Activated CD8-positive, alpha-beta memory T cell treated with anti-CD3 and anti-CD28 coated beads, Interleukin-2, amount 50 U/mL, for 4 hours (primary cell): Measurements from ENCODE around the gene AK8.
A peak's percentile ranks its signal among the peaks of the same experiment; 100 is the strongest.

Source experiments
- DNase-seq: peaks from one replicate; pipeline ENCODE4 v3.0.0-alpha.2; 2020

Gene AK8

DNA sequence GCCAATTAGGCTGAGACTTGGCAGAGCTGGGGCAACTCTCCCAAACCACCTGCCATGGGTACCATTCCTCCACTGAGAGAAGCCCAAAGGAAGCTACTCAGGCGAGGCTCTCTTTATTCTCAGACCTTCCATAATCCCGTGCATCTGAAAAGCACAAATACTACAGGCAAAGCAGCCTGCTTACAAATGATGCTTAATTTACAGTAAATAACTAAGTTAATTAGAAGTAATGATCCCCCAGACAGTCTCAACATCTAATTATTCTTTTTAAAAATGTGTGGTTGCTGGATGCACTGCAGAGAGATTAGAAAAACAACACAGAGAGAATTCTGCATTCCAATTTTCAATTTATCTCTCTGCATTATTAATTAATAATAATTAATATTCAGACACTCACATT lies 53.1 kb downstream of the AK8 start:
- DNase-seq: no peak

DNA sequence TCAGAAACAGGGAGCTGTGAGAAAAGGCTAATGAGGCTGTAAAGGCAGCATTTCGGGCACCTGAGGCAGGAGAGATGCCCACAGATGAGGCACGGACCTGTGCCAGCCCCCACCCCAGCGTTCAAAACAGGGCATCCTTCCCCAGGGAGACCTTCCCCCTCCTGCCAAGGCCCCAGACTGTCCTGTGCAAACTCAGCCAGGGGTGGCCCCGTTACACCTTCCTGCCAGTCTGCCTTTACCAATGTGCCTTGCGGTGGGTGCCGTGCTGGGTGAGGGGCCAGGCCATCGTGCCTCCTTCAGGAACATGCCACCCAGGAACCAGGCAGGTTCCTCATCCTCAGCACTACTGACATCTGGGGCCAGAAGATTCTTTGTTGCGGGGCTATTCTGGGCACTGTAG lies 53.9 kb downstream of the AK8 start:
- DNase-seq: no peak

DNA sequence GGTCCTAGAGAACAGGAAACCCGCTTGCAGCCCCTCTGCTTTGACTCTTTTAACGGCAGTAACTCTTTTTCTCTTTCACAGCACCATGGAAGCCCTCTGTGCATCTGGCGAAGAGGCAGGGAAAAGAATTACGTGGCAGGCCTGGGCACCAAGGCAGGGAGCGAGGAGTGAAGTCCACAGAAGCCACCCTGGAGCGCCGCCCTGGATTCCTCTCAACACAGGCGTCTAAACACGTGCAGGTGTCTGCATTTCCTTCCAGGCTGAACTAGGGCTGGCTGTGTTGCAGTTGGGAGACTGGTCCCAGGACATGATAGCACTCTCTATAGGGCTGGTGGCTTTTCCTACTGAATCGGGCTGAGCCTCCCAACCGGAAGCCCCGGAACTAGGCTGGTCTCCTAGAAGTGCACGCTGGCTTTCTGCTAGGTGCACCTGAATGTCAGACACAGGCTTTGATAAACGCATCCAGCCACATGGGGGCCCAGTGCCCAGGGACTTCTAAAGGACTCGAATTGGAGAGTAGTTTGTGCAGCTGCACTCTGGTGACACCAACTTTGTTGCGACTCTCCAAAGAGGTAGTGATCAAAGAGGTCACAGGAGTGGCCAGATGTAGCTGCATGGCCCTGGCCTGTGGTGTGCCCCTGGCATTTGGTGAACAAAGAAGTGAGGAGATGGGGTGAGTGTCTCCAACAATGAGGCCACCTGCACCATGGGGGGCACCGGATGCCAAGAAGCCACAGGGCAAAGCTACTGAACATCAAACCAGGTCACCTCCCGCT lies 54.5 kb downstream of the AK8 start:
- no peak for DNase-seq

DNA sequence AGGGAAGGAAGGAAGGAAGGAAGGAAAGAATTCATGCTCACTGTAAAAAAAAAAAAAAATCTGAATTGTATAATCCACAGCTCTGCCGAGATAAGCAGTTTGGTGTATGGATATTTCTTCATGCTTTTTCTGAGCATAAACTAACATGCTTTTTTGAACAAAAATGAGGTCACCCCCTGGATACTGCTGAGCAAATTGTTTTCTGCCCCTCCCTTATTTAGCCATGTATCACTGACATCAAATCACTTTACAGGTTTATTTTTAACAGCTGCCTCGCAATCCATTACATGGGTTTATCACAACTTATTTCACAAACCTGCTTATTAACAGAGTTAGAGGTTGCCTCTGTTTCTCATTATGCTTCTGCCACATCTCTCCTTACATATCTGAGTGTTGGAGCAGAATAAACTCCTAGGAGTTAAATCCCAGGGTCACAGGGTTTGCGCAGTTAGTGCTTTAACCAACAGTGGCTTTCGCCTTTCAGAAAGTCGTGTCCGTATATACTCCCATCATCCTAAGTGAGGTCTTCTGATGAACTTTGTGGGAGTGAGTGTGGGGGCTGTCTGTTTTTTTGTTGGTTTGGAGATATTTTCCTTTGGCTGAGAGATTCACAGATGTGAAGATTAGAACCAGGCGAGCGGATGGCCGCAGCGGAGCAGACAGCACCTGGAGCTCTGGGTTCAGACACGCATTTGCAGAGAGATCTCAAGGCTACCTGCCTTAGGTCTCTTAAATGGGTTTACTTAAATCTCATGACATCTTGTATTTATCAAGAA lies 57.7 kb downstream of the AK8 start:
- DNase-seq: no peak

DNA sequence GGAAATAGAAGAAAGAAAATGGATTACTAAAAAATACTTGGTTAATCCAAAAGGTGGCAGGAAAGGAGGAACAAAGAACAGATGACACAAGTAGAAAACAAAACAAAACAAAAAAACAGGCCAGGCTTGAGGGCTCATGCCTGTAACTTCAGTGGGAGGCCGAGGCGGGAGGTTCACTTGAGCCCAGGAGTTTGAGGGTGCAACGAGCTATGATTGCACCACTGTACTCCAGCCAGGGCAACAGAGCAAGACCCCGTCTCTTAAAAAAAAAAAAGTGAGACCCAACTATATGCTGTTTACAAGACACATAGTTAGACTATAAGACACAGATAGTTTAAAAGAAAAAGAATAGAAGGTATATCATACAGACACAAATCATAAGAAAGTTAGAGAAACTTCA lies 59.5 kb downstream of the AK8 start:
- no peak for DNase-seq

DNA sequence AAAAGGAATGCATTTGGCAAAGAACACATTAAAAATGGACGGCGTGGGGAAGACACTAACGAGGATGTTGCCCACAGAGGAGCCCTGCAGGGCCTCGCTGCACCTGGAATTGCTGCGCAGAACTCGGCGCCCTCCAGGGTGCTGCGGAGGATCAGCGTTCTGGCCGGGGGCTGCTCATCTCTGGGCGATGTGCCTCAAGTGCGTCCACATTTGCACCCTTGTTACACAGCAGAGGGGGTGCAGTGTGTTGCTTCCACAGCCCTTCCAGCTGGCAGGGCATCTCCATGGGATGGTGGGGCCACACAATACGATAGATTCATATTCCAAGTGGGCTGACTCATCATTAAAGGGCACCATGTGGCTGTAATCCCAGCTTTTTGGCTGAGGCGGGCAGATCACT lies 63.1 kb downstream of the AK8 start:
- DNase-seq: no peak

DNA sequence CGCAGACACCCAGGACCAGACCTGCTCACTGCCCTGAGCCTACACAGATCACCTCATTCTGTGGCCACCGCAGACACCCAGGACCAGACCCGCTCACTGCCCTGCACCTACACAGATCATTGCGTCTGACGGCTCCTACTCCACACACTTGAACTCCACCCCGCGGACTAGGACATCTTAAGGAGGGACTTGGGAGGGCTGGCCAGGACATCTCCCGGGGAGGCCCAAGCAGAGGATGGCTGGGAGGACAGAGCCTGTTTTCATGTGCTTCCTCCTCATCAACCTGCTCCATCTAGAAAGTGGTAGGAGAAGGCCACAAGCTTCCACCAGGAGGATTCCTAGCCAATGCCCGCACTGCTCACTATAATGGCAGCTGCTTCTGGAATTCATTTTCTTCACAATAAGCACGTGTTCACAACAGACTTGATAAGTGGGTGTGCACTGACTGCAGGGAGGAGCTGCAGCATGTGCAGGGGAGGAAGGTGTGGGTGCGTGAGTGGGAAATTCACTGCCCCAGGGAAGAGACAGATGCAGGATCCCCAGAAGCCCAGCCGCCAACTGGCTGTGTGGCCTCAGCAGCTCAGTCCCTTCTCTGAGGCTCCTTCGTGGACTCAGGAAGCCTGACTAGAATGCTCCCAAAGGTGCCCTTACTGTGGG lies 64.8 kb downstream of the AK8 start:
- DNase-seq: no peak

DNA sequence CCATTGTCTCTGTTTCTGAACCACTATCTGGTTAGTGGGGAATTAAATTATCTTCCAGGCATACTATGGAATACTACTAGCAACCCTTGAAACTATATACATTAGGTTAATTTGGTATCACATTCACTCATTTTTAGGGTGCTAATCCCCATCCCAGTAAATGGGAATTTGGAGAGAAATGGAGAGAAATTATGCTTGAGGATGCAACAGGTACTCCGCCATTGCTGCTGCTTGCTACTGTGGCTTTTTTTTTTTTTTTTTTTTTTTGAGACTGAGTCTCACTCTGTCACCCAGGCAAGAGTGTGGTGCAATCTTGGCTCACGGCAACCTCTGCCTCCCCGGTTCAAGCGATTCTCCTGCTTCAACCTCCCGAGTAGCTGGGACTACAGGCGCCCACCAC lies 66.1 kb downstream of the AK8 start:
- DNase-seq: no peak

DNA sequence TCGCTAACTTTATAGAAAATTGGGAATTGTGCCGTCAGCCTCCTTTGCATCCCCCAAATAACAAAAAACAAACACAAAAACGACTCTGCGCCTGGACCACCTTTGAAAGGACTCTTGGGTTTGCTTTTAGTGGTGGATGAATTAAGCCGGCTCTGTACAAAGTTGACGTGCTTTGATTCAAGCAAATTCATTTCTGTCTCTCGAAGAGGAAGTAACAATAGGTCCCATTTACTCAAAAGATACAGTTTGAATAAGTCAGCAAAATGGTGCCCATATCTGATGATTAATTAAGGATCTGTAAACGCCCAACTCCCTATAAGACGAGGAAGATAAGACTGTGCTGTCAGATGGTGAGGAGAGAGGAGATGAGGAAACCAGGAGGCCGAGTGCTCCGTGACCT lies 67.8 kb downstream of the AK8 start:
- no peak for DNase-seq

DNA sequence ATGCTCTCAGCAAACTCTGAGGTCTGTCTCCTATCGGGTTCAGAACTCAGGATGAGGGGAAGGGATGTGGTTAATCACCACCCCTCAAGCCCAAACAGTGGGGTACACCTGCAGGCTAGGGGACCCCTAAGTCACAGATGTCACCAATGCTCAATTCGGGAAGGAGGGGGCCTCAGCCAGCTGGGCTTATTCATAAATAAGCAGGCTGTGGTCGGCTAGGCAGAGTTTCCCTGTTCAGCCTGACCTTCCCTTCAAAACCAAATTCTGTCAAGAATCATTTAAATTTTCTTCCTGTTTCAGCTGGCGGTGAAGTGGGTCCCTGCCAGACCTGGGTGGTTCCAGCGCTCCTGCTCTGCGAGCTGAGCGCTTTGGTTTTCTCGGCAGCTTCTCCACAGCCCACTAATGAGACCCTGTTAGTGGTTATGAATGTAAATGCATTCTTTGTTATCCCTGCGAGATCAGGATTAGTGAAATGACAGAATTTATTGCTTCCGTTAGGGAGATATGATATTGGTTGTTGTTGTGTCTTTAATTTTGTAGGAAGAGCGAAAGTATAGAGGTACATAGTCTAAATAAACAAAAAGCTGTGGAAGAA lies 68.3 kb downstream of the AK8 start:
- DNase-seq: no peak

DNA sequence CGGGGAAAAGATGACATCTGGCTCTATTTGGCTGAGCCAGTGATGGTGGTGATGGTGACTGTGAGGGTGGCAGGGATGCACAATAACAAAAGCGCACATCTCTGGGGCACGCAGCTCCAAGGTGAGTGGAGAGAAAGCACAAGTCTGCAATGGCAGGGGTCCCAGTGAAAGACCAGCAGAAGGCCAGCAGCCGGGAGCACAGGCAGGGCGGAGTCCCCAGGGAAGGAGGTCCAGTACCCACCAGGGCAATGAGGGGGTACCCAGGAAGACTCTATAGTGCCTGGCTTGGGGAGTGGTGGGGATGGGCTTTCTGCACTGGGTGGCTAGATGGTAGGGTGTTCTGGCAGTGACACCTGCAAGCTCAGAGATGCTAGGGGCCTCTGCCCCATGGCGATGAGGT lies 69.4 kb downstream of the AK8 start:
- DNase-seq: no peak

DNA sequence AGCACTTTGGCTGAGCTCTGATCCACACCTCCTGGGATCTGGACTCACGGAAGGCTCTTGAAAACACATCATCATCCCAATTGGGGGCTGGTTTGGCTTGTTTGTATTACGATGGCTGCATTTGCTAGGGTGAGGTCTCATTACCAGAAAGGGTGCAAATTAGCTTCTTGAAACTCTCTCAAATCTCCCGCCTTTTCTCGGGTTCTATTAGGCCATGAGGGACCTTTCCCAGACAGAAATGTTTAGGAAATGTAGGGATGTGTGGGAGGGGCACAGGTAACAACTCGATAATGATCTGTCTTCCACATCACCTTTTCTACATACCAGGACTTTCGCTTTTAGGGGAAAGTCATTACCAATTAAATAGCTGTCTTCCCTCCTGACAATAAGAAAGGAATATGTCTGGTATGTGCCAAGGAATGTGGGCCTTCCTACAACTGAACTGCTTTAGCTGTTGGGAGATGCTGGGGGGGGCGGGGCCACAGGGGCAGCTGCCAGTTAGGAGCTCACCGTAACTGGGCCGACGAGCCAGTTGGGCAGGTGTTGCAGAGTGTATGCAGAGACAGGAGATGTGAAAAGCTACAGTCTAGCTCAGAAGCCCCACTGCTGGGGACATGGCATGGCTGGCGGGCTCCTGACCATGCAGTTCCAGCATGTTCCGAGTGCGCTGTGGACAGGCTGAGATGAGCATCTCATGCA lies 71.2 kb downstream of the AK8 start:
- no peak for DNase-seq

DNA sequence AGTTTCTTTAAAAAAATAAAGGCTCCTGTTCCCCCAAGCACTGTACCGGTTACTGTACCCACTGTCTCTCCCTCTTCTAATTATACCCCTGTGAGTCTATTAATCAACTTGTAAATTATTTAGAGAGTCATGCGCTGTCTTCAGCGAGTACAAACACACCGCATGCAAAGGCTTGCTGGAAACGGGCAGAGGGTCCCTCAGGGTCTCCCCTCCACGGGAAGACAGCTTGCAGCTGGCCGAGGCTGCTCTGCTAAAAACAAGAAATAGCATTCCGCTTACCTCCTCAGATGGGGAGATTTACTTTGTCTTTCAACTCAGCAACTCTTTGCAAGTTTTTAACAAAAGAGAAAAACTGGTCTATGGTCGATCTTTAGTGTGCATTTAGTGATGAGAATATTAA lies 71.8 kb downstream of the AK8 start:
- DNase-seq: no peak

DNA sequence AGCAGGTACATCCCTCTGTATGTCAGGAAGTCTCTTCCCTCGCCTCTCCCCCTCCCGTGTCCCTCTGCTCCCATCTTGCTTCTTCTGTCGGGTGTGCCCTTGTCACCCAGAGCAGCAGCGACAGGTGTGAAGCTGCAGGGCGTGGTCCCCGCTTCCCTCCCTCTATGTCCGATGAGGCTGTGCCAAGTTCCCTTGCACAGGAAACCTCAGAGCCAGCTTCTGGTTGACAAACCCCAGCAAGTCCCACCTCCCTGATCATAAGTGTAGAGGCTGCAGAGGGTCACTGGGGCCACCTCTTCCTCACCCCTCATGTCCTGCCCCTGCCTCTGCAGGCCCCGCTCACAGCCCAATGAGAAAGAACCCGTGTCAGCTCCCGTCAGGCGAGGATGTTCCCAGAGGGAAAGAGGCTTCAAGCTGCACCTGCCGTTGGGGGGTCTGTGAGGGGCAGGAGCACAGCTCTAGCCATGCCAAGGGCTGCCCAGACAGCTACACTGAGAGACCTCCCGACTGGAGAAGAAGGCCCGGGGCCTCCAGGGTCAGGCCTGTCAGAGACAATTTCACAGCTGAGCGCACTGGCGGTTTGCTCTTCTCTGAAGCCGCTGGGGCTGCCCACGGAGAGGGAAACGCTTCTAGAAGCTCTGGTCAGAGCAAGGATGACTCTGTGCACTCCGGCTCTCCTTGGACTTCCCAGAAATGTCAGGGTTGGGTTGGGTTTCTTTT lies 73.3 kb downstream of the AK8 start:
- DNase-seq: no peak

DNA sequence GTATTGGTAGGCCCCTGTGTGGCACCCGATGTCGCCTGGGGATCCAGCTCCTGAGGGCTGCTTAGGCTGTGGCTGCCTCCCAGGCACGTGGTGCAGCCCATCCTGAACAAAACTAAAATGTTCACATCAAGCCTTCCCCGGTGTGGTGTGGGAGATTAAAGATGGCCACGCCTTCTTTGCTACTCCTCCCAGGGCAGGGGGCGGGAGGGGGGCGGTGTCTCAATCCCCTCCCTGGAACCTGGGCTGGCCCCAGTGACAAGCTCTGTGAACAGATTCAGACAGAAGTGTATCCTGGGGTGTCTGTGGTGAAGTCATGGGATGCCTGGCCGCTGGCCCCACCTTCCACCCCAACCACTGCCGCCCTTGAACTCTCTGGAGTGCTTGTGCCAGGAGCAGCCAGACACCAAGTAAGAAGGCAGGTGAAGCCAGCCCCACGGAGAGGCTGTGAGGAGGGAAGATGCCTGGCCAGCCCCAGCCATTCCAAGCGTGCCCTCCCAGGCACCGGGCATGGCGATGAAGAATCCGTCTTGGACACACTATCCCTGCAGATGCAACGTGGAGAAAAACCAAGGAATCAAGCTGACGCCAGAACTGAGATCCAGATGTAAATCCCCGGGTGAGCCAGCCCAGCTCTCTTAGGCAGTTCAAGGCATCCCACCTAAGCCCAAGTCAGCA lies 75.8 kb downstream of the AK8 start:
- no peak for DNase-seq

DNA sequence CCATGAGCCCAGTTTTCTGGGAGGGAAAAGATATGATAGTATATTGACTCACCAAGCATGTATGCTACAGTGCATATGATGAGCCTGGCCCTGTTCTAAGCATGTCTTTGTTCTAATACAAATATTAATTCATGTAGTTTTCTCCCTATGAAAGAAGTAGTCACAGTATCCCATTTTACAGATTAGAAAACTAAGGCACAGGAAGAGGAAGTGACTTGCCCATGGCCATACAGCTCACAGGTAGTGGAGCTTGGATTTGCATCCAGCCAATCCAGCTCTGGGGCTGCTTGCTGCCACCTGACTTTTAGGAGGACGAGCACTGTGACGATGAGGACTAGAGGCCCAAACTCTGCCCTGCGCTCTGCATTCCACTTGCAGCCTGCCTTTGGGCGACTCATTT lies 76.4 kb downstream of the AK8 start:
- DNase-seq: no peak

DNA sequence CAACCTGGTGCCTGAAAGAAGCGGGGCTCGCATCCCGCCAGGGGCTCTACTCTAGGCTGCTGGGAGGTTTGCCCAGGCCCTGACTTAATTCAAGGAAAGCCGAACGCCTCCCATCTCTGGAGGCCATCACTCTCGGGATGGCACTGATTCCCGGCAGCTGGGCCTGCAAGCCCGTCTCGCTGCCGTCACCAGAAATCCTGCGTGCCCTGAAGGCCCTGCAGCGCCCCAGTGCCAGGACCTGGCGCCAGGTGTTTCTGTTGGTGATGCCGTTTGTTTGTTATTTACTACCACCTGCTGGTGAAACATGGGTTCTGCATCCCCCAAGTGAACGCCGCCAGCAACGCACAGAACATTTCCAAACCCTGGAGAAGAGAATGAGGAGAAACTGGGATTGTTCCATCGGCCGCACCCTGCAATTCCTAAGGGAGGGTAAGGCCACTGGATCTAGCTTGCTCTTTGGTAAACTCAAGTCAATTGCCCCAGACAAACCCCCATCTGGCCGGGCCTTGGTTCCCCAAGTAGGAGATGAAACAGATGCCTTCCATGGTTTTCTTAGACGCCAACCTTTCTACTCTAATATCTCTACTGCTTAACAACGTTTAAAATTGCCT lies 77.9 kb downstream of the AK8 start:
- peak; percentile 63 for DNase-seq

DNA sequence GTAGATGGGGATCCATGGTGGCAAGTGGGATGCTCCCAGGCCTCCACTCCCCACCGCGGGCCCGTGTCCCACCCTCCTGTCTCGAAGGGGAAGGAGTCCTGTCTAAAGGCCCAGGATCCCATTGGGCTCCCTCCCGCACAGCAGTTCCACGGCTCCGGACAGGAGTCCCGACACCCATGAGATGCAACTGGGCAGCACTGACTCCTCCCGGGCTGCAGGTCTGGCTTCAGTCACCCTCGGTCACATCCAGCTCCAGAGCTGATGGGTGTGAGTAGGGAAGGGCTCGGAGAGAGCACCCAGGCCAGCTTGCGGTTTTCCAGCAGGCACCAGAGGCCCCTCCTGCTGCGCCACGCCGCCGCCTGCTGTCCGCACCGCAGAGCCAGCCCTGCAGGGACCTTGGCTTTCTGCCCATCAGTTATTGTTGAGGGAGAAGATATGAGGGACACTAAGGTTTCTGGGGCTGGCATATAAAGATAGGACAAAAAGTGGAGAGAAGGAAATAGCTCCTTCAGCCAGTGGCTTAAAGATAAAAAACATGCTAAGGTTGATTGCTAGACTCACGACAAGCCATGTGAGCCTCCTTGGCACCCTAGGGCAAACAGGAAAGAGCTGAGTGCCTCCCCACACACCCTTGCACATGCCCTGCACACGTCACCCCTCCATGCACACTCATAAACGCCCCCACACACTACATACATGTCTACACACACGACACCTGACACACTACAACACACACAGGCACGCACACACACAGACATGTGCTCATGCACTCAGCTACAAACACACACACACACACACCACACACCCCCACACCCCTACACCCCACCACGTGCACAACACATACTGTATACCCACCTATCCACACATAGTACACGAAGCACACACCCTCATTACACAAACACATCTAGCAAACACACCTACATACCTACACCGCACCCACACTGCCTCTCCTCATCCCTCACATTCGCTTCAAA lies 79.0 kb downstream of the AK8 start:
- no peak for DNase-seq

DNA sequence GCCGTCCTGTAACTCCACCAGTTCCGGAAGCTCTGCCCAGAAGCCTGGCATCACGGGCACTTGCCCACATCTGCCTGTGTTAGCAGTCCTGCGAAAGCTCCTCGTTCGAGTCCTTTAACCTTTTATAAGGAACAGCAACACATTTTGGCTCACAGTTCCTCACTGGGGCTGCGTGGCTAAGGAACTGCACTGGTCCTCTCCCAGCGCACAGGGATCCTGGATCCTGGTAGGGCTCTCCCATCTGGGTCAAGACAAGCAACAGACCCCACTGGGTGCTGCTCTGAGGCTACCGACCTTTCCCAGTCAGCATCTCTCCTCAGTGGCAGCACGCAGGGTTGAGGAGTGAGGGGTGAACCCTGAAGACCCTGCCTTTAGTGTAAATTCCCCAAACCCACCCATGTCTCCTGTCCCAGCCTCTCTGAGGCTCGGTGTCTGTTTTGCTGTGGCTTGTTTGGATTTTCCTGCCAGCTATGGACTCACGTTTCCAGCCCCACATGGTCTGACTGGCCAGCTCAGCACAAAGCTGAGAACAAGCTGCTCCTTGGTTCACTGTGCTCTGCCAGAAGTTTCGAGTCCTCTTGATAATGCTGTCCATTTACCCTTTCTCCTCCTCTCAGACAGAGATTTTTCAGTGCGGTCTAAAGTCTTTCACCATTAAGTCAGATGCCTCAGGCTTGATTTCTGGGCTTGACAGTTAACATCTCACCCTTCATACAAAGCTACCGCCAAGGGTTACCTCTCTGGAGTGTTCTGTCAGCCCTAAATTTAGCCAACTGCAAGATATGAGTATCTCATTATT lies 80.0 kb downstream of the AK8 start:
- no peak for DNase-seq
